Subcutaneous adipose tissue (tissue), 4 donors: Measurements from ENCODE around the gene GABRR3. TPM values are rescaled to one million over a fixed set of nuclear protein-coding genes. Genes with fewer than 3 reads are reported as not detected.

Source experiments
- total RNA-seq, 4 donors: library from RNA; depleted of rRNA; stranded (reverse); fragments of >200 nt; gene quantifications; one replicate each; pipeline ENCODE4 v1.1.0, GENCODE V29; 2016
- TF ChIP-seq, protein P1 (sequence below): fragments of 450-650 bp; IDR thresholded peaks from one replicate; pipeline ENCODE4 v1.5.1; 2016; ENCODE audit warnings: low read depth, mild to moderate bottlenecking, control low read depth, antibody characterized with exemption, moderate library complexity

GABRR3 gene
- total RNA-seq, 4 donors from 2014 or later: not detected

DNA sequence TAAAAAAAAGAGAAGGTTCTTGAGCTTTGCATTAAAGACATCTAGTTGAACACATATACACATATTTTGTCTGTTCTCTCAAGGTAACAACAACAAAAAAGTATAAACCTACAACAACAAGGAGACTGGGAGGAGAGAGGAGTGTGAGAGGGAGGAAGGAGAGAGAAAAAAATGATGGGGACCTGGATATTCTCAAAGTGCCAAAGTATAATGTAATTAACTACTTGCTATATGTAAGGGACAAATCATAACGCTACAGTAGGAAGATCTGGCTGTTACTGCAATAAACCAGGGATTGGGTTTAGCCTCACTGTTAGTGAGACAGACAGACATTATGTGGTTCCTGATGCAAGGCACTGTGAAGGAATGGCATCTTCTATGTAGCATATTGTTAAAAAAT is 14.2 kb upstream of the GABRR3 start:
- TF ChIP-seq, protein P1, sequence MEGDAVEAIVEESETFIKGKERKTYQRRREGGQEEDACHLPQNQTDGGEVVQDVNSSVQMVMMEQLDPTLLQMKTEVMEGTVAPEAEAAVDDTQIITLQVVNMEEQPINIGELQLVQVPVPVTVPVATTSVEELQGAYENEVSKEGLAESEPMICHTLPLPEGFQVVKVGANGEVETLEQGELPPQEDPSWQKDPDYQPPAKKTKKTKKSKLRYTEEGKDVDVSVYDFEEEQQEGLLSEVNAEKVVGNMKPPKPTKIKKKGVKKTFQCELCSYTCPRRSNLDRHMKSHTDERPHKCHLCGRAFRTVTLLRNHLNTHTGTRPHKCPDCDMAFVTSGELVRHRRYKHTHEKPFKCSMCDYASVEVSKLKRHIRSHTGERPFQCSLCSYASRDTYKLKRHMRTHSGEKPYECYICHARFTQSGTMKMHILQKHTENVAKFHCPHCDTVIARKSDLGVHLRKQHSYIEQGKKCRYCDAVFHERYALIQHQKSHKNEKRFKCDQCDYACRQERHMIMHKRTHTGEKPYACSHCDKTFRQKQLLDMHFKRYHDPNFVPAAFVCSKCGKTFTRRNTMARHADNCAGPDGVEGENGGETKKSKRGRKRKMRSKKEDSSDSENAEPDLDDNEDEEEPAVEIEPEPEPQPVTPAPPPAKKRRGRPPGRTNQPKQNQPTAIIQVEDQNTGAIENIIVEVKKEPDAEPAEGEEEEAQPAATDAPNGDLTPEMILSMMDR: no peak

DNA sequence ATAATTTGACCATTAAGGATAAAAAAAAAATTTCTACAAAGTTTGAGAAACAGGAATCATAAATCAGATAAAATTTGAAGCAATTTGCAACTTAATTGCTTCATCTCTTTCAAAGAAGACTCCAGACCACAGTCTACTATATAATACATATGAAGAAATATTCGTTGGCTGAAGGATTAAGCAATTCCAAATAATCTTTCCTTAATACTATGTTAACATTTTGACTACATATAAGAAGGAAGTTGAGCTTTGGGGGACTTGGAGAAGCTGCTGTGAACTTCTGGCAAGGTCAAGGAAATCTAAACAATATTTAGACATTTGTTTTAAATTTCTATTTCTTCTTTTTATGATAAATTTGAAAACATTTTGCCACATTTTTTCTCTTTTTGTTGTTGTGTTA is 13.5 kb upstream of the GABRR3 start:
- TF ChIP-seq, protein P1: no peak

DNA sequence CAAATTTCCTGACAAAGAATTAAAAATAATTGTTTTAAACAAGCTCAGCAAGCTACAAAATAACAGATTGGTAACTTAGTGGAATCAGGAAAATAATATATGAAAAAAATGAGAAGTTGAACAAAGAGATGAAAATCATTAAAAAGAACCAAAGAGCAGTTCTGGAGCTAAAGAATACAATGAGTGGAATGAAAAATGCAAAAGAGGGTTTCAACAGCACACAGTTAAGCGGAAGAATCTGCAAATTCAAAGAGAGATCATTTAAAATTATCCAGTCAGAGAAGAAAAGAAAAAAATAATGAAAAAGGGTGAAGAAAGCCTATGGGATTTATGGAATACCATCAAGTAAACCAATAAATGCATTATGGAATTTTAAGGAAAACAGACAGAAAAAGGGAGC is 6.2 kb upstream of the GABRR3 start:
- TF ChIP-seq, protein P1: no peak

DNA sequence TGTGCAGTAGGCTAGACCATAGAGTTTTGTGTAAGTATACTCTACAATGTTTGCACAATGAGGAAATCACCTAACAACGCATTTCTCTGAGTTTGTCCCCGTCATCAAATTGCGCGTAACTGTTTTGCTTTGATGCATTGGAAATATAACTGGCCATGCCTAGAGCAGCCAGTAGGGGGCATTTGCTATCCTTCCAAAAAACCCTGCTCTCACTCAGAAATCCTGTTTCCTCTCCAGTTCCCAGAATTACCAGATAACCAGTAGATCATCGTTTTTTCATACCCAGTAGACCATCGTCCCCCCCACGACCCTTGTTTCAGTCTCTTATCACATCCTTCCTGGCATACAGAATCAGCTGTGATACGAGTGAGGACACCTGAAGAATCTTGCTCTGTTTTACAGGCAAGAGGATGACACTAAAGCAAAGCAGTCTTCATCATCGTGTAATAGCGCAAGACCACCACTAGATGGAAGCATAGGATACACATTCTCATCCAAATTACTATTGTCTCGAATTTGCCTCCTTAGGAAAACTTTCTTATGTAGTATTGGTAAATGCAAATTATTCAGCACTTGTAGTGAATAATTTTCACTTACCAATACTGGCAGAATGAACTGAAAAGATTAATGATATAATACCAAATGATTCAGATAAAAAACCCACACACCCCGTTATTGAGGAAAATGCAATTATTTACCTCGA is 4.4 kb upstream of the GABRR3 start:
- TF ChIP-seq, protein P1: no peak

DNA sequence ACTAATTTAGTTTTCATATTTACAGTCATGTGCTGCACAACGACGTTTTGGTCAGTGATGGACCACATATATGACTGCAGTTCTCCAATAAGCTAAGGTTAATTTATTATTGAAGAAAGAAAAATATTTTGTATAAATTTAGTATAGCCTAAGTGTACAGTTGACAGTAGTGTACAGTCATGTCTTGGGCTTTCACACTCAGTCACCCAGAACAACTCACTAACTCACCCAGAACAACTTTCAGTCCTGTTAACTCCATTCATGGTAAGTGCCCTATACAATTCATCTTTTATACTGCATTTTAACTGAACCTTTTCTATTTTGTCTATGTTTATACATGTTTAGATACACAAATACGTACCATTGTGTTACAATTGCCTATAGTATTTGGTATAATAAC is 3.8 kb upstream of the GABRR3 start:
- TF ChIP-seq, protein P1: no peak

DNA sequence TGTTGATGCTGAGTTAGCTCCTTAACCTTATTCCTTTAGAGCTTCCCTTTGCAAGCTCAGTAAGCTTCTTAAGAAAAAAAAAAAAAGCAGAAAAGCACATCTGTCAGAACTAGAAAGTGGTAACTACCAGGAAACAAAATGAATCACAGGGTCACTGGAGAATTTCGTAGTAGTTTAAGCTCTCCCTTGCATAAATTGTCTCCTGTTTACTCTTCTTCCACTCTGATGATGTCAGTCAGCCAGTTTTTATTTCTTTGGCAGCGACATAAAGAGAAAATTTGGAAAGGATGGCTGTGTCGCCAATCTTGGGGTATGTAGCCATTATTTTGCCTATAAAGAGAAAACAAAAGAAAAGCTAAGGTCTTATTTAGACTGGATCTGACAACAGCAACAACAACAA is 3.2 kb upstream of the GABRR3 start:
- TF ChIP-seq, protein P1: no peak

DNA sequence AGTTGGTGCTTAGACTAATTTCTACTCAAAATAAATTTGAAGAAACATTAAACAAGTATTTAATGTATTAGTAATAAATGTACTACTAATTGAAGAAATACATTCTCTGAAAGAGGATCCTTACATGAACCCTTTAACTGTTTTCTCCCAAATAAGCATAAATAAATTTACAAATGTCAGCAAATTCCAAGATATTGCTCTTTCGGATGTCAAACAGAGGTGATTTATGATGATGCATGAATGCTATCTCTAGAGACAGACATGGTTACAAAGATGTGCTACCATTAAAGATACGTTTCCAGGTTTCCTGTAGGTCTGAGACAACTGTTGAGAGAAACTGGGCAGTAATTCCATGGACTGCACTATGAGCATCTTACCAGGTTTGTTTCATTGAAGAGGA is 629 bp downstream of the GABRR3 start:
- TF ChIP-seq, protein P1: no peak
